ENCODE measurements around the gene DBN1. TPM values are rescaled to one million over a fixed set of nuclear protein-coding genes. Genes with fewer than 3 reads are reported as not detected.

DBN1 gene
- polyA plus RNA-seq, 1 experiment, result 164 TPM

DNA sequence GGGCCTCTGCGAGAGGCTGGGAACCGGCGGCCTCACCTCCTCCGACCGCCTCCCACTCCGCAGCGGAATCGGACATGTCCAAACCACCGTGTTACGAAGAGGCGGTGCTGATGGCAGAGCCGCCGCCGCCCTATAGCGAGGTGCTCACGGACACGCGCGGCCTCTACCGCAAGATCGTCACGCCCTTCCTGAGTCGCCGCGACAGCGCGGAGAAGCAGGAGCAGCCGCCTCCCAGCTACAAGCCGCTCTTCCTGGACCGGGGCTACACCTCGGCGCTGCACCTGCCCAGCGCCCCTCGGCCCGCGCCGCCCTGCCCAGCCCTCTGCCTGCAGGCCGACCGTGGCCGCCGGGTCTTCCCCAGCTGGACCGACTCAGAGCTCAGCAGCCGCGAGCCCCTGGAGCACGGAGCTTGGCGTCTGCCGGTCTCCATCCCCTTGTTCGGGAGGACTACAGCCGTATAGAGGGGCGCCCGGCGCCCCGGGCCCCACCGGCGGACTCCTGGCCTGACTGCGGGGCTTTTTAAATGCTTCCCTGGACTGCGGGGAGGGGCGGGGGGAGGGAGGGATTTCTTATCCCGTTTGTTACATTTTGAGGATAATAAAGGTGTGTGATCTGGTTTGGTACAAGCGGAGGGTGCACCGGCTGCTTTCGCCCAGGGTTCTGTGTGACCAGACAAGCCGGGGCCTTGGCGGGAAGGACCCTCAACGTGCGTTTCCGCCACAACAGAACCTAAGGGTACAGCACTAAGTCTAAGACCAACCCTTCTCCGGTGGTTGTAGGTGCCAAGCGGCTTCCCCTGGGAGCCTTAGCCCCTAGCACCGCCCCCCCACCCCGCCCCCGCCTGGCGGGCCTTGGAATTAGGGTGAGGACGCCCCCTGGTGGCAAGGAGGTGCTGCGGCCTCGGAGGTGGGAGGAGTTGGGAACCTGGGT, 17.5 kb downstream of the DBN1 start:
- Histone ChIP-seq H3K27me3 (ENCODE audit: control insufficient read depth, insufficient read depth, low read length) (no peaks in the 10 kb centered on the region), H3K27ac (ENCODE audit: low read depth, low read length) (peak overlapping the region; percentile 11), H3K4me3 (ENCODE audit: low read depth, low read length) (peak overlapping the region; percentile 51), H3K9me3 (ENCODE audit: control insufficient read depth, insufficient read depth, low read length) (no peaks in the 10 kb centered on the region)
- TF ChIP-seq, protein P1, sequence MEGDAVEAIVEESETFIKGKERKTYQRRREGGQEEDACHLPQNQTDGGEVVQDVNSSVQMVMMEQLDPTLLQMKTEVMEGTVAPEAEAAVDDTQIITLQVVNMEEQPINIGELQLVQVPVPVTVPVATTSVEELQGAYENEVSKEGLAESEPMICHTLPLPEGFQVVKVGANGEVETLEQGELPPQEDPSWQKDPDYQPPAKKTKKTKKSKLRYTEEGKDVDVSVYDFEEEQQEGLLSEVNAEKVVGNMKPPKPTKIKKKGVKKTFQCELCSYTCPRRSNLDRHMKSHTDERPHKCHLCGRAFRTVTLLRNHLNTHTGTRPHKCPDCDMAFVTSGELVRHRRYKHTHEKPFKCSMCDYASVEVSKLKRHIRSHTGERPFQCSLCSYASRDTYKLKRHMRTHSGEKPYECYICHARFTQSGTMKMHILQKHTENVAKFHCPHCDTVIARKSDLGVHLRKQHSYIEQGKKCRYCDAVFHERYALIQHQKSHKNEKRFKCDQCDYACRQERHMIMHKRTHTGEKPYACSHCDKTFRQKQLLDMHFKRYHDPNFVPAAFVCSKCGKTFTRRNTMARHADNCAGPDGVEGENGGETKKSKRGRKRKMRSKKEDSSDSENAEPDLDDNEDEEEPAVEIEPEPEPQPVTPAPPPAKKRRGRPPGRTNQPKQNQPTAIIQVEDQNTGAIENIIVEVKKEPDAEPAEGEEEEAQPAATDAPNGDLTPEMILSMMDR (IDR thresholded peaks at IDR 0.05; ENCODE audit: low read depth, low read length), result peak; percentile 91
- ChIA-PET CTCF (interaction anchor here (0.6 to 15.6 kb wide), 17 partner anchors 7 to 343 kb away, joined by 3 to 205 read pairs (median 7); partner anchors contain the start of genes DBN1, PDLIM7 and PFN3), POLR2A (interaction anchor here (0.5 to 3.0 kb wide), 17 partner anchors 8 to 142 kb away, joined by 3 to 26 read pairs (median 6); partner anchors contain the start of genes GRK6 and PDLIM7)
- peak; percentile 70 for DNase-seq (ENCODE audit: low read depth, low spot score)

DNA sequence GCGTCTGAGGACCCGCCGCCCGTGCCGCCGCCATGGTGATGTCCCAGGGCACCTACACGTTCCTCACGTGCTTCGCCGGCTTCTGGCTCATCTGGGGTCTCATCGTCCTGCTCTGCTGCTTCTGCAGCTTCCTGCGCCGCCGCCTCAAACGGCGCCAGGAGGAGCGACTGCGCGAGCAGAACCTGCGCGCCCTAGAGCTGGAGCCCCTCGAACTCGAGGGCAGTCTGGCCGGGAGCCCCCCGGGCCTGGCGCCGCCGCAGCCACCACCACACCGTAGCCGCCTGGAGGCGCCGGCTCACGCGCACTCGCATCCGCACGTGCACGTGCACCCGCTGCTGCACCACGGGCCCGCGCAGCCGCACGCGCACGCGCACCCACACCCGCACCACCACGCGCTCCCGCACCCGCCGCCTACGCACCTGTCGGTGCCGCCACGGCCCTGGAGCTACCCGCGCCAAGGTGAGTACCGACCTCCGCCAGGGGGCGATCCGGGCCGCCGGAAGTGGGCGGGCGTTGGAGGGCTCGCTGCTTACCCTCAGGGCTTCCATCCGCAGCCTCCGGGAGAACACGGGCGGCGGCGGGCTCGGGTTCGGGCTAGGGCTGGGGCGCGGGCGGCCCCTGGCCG, 18.3 kb downstream of the DBN1 start:
- TF ChIP-seq, protein P1 (IDR thresholded peaks at IDR 0.05; ENCODE audit: low read depth, low read length), result peak; percentile 61
- H3K27me3 ChIP-seq (ENCODE audit: control insufficient read depth, insufficient read depth, low read length), result no peaks in the 10 kb centered on the region
- peak overlapping the region; percentile 51 for H3K4me3 ChIP-seq (ENCODE audit: low read depth, low read length)
- H3K27ac ChIP-seq (ENCODE audit: low read depth, low read length), result peak overlapping the region; percentile 31
- no peaks in the 10 kb centered on the region for H3K9me3 ChIP-seq (ENCODE audit: control insufficient read depth, insufficient read depth, low read length)
- ChIA-PET CTCF (interaction anchor here (0.5 to 15.6 kb wide), 15 partner anchors 8 to 342 kb away, joined by 3 to 205 read pairs (median 6); partner anchors contain the start of genes DBN1 and PFN3), POLR2A (interaction anchor here (0.6 to 3.0 kb wide), 13 partner anchors 11 to 106 kb away, joined by 3 to 26 read pairs (median 6); partner anchors contain the start of genes GRK6 and PDLIM7)
- no peak for DNase-seq (ENCODE audit: low read depth, low spot score)

DNA sequence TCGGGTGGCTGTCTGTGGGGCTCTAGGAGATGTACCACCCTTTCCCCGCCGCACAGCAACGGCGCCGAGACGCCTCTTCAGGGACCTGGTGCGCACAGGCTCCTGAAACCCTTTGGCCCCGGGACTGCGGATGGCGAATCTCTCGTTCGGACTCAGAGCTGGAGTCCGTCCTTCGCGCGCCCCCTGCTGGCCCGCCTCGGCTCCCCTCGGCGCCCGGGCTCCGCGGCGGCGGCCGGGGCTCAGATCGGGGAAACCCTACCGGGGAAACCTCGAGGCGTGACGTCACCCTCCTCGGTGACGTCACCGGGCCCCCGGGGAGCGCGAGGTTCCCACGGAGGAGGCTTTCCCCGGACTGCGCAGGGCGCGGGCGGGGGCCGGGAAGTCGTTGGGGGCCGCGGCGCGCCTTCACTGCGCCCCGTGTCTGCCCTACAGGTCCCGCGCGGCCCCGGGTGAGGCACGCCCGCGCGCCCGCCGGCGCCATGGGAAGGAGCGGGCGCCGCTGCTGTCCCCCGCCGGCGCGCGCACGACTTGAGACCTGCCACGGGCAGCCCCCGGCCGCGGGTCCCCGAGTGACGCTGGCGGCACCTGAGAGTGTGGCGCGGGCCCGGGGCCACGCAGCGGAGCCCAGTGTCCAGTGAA, 18.9 kb downstream of the DBN1 start:
- Histone ChIP-seq H3K4me3 (ENCODE audit: low read depth, low read length) (peak overlapping the region; percentile 51), H3K27me3 (ENCODE audit: control insufficient read depth, insufficient read depth, low read length) (no peaks in the 10 kb centered on the region), H3K27ac (ENCODE audit: low read depth, low read length) (peak overlapping the region; percentile 11), H3K9me3 (ENCODE audit: control insufficient read depth, insufficient read depth, low read length) (no peaks in the 10 kb centered on the region)
- ChIA-PET CTCF (interaction anchor here (0.5 to 15.6 kb wide), 18 partner anchors 8 to 341 kb away, joined by 3 to 205 read pairs (median 5); partner anchors contain the start of genes DBN1 and PFN3), POLR2A (interaction anchor here (1.0 to 3.0 kb wide), 8 partner anchors 10 to 65 kb away, joined by 4 to 26 read pairs (median 7); partner anchors contain the start of genes GRK6 and PDLIM7)
- TF ChIP-seq, protein P1 (IDR thresholded peaks at IDR 0.05; ENCODE audit: low read depth, low read length), result peak; percentile 77
- no peak for DNase-seq (ENCODE audit: low read depth, low spot score)

DNA sequence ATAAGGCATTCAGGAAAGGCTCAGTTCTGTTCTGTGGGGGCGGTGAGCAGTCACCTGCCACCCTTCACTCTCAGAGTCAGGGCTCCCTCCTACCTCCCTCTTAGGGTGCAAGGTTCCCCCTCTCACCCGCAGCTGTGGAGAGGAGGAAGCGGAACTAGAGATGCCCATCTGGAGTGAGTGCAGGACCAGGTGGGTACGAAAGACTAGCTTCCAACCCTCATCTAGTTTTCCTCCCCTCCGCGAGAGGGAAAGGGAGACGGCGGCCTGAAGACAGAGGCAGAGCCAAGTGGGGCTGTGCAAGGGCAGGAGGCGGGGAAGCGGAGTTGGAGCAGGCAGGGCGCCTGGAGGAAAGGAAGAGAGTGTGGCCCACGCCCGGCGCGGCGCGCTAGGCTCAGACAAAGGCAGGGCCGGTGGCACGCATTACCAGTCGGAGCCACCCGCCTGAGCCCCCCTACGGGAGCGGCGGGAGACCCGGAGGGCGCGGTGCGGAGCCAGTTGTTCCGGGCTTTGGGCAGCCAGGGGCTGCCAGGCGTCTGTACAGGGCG, 19.5 kb downstream of the DBN1 start:
- H3K4me3 ChIP-seq (ENCODE audit: low read depth, low read length), result peak overlapping the region; percentile 37
- peak overlapping the region; percentile 11 for H3K27ac ChIP-seq (ENCODE audit: low read depth, low read length)
- no peak for DNase-seq (ENCODE audit: low read depth, low spot score)
- ChIA-PET POLR2A (interaction anchor here (1.6 to 3.0 kb wide), 4 partner anchors 10 to 65 kb away, joined by 4 to 26 read pairs (median 13); partner anchors contain the start of gene PDLIM7), CTCF (interaction anchor here (0.6 to 15.6 kb wide), 14 partner anchors 9 to 340 kb away, joined by 3 to 205 read pairs (median 5); partner anchors contain the start of gene PFN3)
- no peaks in the 10 kb centered on the region for H3K27me3 ChIP-seq (ENCODE audit: control insufficient read depth, insufficient read depth, low read length)
- no peaks in the 10 kb centered on the region for H3K9me3 ChIP-seq (ENCODE audit: control insufficient read depth, insufficient read depth, low read length)
- TF ChIP-seq, protein P1 (IDR thresholded peaks at IDR 0.05; ENCODE audit: low read depth, low read length), result no peak
